ENCODE results near the gene KBTBD12. TPM values are rescaled to one million over a fixed set of nuclear protein-coding genes. Genes with fewer than 3 reads are reported as not detected.
A peak's percentile ranks its signal among the peaks of the same experiment; 100 is the strongest.

The KBTBD12 gene
- total and polyA plus RNA-seq, 5 experiments from 2014 or later: not detected

DNA sequence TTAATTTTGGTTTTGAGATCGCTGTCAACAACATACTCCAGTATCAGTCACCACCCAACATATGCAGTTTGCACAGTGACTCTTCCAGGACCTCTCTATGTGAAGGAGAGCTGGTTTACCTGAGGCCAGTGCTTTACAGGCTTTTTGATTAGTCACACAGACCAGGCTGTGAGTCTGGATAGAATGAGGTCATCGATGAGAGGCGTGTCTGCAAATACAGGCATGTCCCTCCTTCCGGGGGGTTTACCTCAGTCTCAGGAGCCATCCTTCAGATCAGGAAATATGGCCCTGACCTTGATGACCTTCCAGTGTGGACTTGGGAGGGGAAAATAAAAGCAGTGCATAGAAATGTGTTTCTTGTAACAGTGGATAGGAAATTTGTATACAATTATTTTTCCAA, 46.9 kb downstream of the KBTBD12 start:
- Mint-ChIP-seq H3K4me3 (no peak overlapping the region), H3K4me1 (no peaks in the 10 kb centered on the region), H3K27me3 (peaks cover 8 to 33% (median 10%) of the 10 kb centered on the region in 5 donors), H3K27ac (no peak overlapping the region), H3K9me3 (no peaks in the 10 kb centered on the region), H3K36me3 (no peaks in the 10 kb centered on the region)
- ATAC-seq (no peak), DNase-seq (no peak)
- POLR2A ChIA-PET: no interaction called here

DNA sequence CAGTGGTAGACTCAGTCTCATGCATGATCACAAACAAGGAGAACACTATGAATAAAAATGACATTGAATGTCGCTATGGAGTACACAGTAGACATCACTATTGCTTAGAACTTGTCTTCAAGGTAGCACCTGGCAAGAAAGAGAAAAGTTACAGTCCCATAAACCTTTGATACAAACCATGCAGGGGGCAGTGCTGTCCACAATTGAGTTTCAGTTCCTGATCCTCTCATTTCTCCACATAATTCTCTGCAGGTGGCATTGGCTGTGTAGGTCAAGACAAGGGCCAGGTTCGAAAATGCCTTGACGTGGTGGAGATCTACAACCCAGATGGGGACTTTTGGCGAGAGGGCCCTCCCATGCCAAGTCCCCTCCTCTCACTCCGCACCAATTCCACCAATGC, 47.9 kb downstream of the KBTBD12 start:
- Mint-ChIP-seq H3K27me3 (peaks cover 7 to 35% (median 12%) of the 10 kb centered on the region in 5 donors), H3K27ac (no peak overlapping the region), H3K4me3 (no peak overlapping the region), H3K9me3 (no peaks in the 10 kb centered on the region), H3K36me3 (no peaks in the 10 kb centered on the region), H3K4me1 (no peaks in the 10 kb centered on the region)
- DNase-seq (no peak), ATAC-seq (no peak)
- POLR2A ChIA-PET: no interaction called here

DNA sequence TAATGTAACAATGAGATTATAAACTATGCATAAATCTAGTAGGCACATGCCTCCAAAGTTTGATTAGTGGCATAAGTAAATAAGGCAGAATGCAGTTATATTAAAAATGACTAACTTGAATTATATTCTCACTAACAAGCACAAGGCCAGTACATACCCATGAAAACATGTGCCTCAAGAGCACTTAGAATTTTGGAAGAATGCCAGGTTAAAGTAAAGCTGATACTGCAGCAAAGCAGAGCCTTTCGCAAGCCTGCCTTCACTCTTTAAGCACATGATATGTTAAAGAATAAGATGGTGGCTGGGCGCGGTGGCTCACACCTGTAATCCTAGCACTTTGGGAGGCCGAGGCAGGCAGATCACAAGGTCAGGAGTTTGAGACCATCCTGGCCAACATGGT, 49.0 kb downstream of the KBTBD12 start:
- Mint-ChIP-seq H3K36me3 (no peaks in the 10 kb centered on the region), H3K4me3 (no peak overlapping the region), H3K9me3 (no peaks in the 10 kb centered on the region), H3K27ac (no peak overlapping the region), H3K4me1 (no peaks in the 10 kb centered on the region), H3K27me3 (peaks cover 8 to 35% (median 16%) of the 10 kb centered on the region in 5 donors)
- DNase-seq: no peak
- POLR2A ChIA-PET: no interaction called here
- ATAC-seq: no peak

DNA sequence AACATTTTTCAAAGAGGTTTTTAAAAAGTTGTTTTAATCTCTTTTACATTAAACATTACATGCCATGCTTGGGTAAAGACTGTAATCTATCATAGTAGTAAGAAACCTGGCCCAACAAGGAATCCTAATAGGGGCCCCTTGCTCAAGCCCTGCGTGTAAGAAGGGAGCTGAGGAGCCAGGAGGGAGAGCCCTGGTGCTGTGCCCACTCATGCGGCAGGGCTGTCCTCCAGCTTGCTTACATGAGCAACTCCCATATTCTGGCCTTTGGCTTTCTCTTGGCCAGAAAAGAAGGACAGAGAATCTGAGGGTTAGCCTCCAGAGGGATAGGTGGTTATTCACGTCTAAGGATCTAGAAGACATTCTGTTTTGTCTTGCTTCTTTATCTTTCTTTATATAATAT, 49.8 kb downstream of the KBTBD12 start:
- Mint-ChIP-seq H3K27me3 (peaks cover 8 to 35% (median 17%) of the 10 kb centered on the region in 5 donors), H3K4me3 (no peak overlapping the region), H3K27ac (no peak overlapping the region), H3K36me3 (no peaks in the 10 kb centered on the region), H3K9me3 (no peaks in the 10 kb centered on the region), H3K4me1 (no peaks in the 10 kb centered on the region)
- DNase-seq (no peak), ATAC-seq (no peak)
- POLR2A ChIA-PET: no interaction called here

GRCh38 chr3:127967316-127967715, 52.3 kb downstream of the KBTBD12 start:
- no peaks in the 10 kb centered on the region for H3K9me3 Mint-ChIP-seq
- DNase-seq (no peak), ATAC-seq (no peak)
- POLR2A ChIA-PET: no interaction called here
- H3K4me3 Mint-ChIP-seq: no peak overlapping the region
- H3K36me3 Mint-ChIP-seq: no peaks in the 10 kb centered on the region
- no peaks in the 10 kb centered on the region for H3K4me1 Mint-ChIP-seq
- H3K27ac Mint-ChIP-seq: no peak overlapping the region
- H3K27me3 Mint-ChIP-seq: peaks cover 8 to 32% (median 25%) of the 10 kb centered on the region in 5 donors

DNA sequence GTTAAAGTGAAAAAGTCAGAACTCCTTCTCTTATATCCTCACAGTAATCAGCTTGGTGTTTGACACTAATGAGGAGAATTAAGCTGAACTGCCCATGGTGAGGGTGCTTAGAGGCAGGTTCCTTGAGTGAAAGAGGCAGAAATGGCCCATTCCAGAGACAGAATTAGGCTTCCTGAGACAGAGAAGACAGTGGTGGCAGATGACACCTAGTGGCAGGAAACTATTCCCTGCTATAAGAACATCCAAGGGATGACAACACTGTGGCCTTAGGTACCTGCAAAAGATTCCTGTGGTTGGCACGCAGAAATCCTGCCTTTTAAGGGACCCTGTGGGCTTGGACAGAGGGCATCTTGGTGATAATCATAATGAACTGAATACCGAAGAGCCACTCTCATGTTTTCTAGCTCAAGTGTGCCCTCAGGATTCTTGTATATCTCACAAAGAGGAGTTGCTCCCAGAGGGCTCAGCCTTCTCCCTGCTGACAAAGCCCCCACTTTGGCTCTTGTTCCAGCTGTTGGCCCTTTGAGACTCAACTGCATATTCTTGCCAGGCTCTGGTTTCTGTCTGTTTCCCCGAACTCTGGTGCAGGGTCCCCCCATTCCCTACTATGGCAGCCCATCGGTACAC, 56.0 kb downstream of the KBTBD12 start:
- Mint-ChIP-seq H3K9me3 (no peaks in the 10 kb centered on the region), H3K27me3 (peaks cover 4 to 27% (median 17%) of the 10 kb centered on the region in 5 donors), H3K36me3 (no peaks in the 10 kb centered on the region), H3K4me3 (no peak overlapping the region), H3K27ac (no peak overlapping the region), H3K4me1 (no peaks in the 10 kb centered on the region)
- DNase-seq: peak in 5 of 10 donors; percentile 7 to 27 (median 15)
- peak; percentile 47 to 50 for ATAC-seq
- POLR2A ChIA-PET: no interaction called here

DNA sequence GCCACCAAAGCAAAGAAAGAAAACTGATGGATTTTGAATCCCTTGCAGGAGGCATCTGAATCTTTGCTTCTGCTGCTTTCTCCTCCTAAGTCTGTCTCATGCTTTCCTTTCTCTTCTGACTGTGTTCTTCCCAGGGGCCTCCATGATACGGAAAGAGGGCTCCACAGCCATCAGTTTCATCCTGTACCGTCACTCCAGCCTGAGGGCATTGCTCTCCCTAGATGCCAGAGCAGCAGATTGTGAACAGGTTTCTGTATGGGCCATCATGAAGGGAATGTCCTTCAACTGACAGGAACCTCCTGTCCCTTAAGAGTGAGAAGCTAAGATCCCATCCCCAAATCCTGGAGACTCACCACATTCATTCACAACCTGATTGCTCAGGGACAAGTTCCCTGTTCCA, 59.2 kb downstream of the KBTBD12 start:
- Mint-ChIP-seq H3K4me3 (no peak overlapping the region), H3K27me3 (peaks cover 0 to 17% (median 8%) of the 10 kb centered on the region in 5 donors), H3K27ac (no peak overlapping the region), H3K9me3 (peaks cover 0 to 2% (median 0%) of the 10 kb centered on the region in 9 donors), H3K36me3 (peaks cover 0 to 4% (median 0%) of the 10 kb centered on the region in 3 donors), H3K4me1 (no peaks in the 10 kb centered on the region)
- ATAC-seq (no peak), DNase-seq (no peak)
- POLR2A ChIA-PET: no interaction called here

DNA sequence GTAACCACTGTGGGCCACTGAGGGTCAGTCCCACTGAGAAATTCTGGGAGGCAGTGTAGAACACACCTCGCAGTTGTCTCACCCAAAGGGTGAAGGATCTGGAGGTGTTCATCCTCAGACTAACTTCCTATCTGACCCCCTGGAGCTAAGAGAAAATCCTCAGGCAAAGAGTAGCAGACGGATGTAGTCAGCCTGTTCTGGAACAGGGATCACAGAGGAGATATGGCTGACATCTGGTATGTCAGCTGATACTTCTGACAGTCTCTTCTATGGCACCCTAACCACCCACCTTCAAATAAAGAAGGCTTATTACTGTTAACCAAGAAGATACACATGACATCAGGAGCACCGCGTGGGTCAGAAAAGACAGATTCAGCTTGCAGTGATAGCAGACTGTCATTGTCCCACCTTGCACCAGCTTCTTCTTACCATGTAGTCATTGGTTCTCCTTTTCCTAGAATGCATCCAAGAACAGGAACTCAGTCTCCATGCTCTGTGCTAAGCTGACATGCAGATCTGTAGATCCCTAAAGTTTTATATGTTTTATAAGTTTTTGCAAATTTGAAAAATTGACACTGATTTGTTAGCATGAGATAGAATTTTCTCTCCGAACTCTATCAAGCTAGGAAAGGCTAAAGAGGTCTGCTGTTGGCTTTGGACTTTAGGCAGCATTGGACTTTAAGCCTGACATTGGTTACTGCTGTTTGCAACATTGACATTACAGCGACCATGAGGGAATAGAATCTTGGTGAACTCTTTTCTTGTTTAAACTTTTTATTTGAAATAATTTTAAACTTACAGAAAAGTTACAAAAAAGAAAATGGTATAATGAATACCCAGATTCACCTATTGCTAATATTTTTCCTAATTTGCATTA, 60.4 kb downstream of the KBTBD12 start:
- Mint-ChIP-seq H3K4me3 (no peak overlapping the region), H3K27ac (no peak overlapping the region), H3K9me3 (peaks cover 0 to 5% (median 0%) of the 10 kb centered on the region in 9 donors), H3K27me3 (peaks cover 0 to 15% (median 8%) of the 10 kb centered on the region in 5 donors), H3K4me1 (no peaks in the 10 kb centered on the region), H3K36me3 (peaks cover 0 to 12% (median 1%) of the 10 kb centered on the region in 3 donors)
- no peak for ATAC-seq
- POLR2A ChIA-PET: no interaction called here
- DNase-seq: no peak

DNA sequence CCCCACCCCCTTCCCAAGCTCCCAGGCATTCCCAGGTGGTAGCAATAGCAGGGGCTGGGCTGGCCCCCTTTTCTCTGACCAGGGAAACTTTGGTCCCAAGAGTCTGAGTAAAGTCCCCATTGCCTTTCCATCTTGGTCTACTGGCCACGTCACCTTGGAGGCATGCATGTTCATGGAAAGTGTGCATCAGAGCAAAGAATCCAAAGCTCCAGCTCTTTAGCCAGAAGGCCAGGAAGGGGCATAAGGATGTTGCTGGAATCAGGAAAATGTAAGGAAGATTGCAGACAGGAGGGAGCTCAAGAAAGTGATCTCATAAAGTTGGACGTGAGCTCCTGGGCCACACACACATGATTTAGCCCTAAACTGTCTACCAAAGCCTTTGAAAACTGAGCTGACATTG, 63.6 kb downstream of the KBTBD12 start:
- no peak overlapping the region for H3K4me3 Mint-ChIP-seq
- no peak overlapping the region for H3K27ac Mint-ChIP-seq
- no peak for DNase-seq
- no peak for ATAC-seq
- H3K4me1 Mint-ChIP-seq: no peaks in the 10 kb centered on the region
- peaks cover 0 to 12% (median 1%) of the 10 kb centered on the region in 3 donors for H3K36me3 Mint-ChIP-seq
- peaks cover 0 to 5% (median 0%) of the 10 kb centered on the region in 9 donors for H3K9me3 Mint-ChIP-seq
- POLR2A ChIA-PET: no interaction called here
- H3K27me3 Mint-ChIP-seq: peaks cover 0 to 14% (median 7%) of the 10 kb centered on the region in 5 donors

DNA sequence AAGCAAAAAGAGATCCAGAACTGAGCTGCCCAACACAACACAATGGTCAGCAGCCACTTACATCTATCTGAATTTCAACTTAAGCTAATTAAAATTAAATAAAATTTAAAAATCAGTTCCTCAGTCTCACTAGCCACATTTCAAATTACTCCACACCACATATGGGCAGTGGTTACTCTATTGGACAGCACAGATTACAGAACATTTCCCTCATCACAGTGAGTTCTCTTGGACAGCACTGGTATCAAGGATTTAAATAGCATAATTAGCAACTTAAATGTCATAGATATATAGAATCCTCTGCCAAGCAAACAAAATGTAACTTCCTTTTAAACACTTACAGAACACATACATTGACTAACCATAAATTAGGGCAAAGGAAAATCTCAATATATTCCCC, 64.4 kb downstream of the KBTBD12 start:
- POLR2A ChIA-PET: no interaction called here
- H3K27me3 Mint-ChIP-seq: peaks cover 4 to 16% (median 6%) of the 10 kb centered on the region in 5 donors
- ATAC-seq (no peak), DNase-seq (no peak)
- no peaks in the 10 kb centered on the region for H3K4me1 Mint-ChIP-seq
- no peak overlapping the region for H3K27ac Mint-ChIP-seq
- H3K9me3 Mint-ChIP-seq: peaks cover 0 to 5% (median 0%) of the 10 kb centered on the region in 9 donors
- no peak overlapping the region for H3K4me3 Mint-ChIP-seq
- peaks cover 0 to 12% (median 1%) of the 10 kb centered on the region in 3 donors for H3K36me3 Mint-ChIP-seq

DNA sequence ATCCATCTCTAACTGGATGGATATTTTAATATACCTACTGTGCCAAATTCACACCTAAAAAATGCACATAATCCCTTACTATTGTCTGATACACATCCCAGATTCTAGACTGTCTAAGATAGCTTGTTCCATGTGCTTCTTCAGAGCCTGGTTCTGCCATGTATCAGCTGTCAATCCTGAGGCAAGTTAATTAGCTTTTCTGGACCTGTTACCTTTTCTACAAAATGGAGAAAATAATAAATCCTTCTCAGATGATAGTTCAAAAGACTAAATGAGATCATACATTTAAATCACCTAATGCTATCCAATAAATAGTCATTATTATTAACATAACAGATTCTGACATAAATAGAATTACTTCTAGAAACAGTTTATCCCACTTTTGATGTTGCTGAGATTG, 66.1 kb downstream of the KBTBD12 start:
- Mint-ChIP-seq H3K4me1 (no peaks in the 10 kb centered on the region), H3K36me3 (peaks cover 0 to 12% (median 1%) of the 10 kb centered on the region in 3 donors), H3K27me3 (peaks cover 4 to 14% (median 7%) of the 10 kb centered on the region in 5 donors), H3K9me3 (peaks cover 0 to 5% (median 0%) of the 10 kb centered on the region in 9 donors), H3K4me3 (no peak overlapping the region), H3K27ac (no peak overlapping the region)
- POLR2A ChIA-PET: no interaction called here
- no peak for DNase-seq
- ATAC-seq: no peak

DNA sequence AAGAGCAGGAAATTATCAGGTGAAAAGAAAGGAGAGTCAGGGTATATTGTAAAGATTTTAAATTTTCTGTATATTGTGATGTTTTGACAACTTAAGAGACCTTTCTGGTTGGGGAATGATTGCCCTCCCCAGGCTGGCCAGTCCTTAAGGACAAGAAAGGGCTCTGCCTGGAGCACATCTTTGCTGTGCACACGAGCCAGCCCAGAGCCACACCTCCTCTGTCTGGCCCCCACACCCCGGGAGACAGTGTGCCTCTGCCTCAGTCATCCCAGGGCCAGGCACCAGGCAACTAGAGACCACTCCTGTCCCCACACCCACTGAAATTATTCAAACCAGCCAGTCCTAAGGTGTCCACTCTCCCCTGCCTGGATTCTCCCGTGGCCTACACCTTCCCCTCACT, 67.1 kb downstream of the KBTBD12 start:
- Mint-ChIP-seq H3K36me3 (peaks cover 0 to 12% (median 1%) of the 10 kb centered on the region in 3 donors), H3K27ac (peak overlapping the region in 1 of 10 donors; percentile 53), H3K4me3 (no peak overlapping the region), H3K9me3 (peaks cover 0 to 5% (median 0%) of the 10 kb centered on the region in 9 donors), H3K27me3 (peaks cover 1 to 10% (median 2%) of the 10 kb centered on the region in 5 donors), H3K4me1 (no peaks in the 10 kb centered on the region)
- DNase-seq (no peak), ATAC-seq (no peak)
- POLR2A ChIA-PET: no interaction called here

Measured in naive thymus-derived CD8-positive, alpha-beta T cell (primary cell).